Left lobe of liver (tissue), 2 donors: ENCODE measurements around the gene TSHR. TPM values are rescaled to one million over a fixed set of nuclear protein-coding genes. Genes with fewer than 3 reads are reported as not detected.

Source experiments
- ATAC-seq: fragments of 200-7000 bp; cut with Tn5 transposase; one replicate; pipeline ENCODE4 v1.9.1; 2020; ENCODE audit warnings: mild to moderate bottlenecking, moderate library complexity
- DNase-seq: peaks from one replicate; pipeline ENCODE4 v3.0.0-alpha.2; 2020; ENCODE audit warnings: low spot score
- total RNA-seq: library from RNA; stranded (reverse); gene quantifications from one replicate; pipeline ENCODE4 v1.2.1, GENCODE V29; 2021
- donor health status: DM: no; HTN: no; CAD: no; lungs with moderate emphysema.
- donor health status: DM: no; HTN: yes; CAD: no.

Gene TSHR
- total RNA-seq, 1 donor from 2014 or later, result 0.15 TPM

GRCh38 chr14:81170104-81170828, 214.8 kb downstream of the TSHR start:
- DNase-seq (peak; percentile 94), ATAC-seq (peak; percentile 95)

- ATAC-seq (no peak), DNase-seq (no peak)
Observed at GRCh38 chr14:81170829-81171195, 215.4 kb downstream of the TSHR start.

- DNase-seq (no peak), ATAC-seq (no peak)
Observed at GRCh38 chr14:81172353-81172752, 216.9 kb downstream of the TSHR start.

- ATAC-seq (no peak), DNase-seq (no peak)
Observed at GRCh38 chr14:81172881-81173280, 217.5 kb downstream of the TSHR start.

GRCh38 chr14:81176241-81176640, 220.8 kb downstream of the TSHR start:
- peak; percentile 33 for ATAC-seq
- no peak for DNase-seq

GRCh38 chr14:81177225-81177624, 221.8 kb downstream of the TSHR start:
- DNase-seq (no peak), ATAC-seq (peak; percentile 19)

- DNase-seq, result no peak
- ATAC-seq, result peak; percentile 86
Observed at GRCh38 chr14:81178063-81178462, 222.6 kb downstream of the TSHR start.

GRCh38 chr14:81179631-81180030, 224.2 kb downstream of the TSHR start:
- ATAC-seq (no peak), DNase-seq (no peak)

GRCh38 chr14:81187832-81188522, 232.6 kb downstream of the TSHR start:
- DNase-seq, result no peak
- ATAC-seq, result no peak

GRCh38 chr14:81192594-81192993, 237.2 kb downstream of the TSHR start:
- no peak for ATAC-seq
- no peak for DNase-seq

- ATAC-seq (no peak), DNase-seq (no peak)
Observed at GRCh38 chr14:81193924-81194633, 238.7 kb downstream of the TSHR start.

Other genes starting within 250 kb of the TSHR start
- gene CEP128, start 13.9 kb upstream of the TSHR start, total RNA-seq, result 1.7 TPM